ENCODE measurements around the gene SLAMF9.

SLAMF9 gene

GRCh38 chr1:159988006-159988405 lies 34.0 kb upstream of the SLAMF9 start:
- Histone ChIP-seq H3K9ac (ENCODE audit: low read depth in 1 of 2, low read length in 2 of 2) (no peak overlapping the region), H3K4me1 (ENCODE audit: control insufficient read depth in 1 of 2, insufficient read depth in 2 of 2, low read length in 2 of 2) (no peaks in the 10 kb centered on the region), H3K27ac (ENCODE audit: low read depth, low read length) (no peak overlapping the region), H3K36me3 (ENCODE audit: control insufficient read depth in 1 of 2, insufficient read depth in 2 of 2, low read length in 2 of 2) (no peaks in the 10 kb centered on the region), H3K9me3 (ENCODE audit: control insufficient read depth in 1 of 2, low read length in 2 of 2) (no peaks in the 10 kb centered on the region), H3K27me3 (ENCODE audit: control insufficient read depth in 1 of 2, insufficient read depth in 2 of 2, low read length in 2 of 2) (no peaks in the 10 kb centered on the region), H3K4me3 (ENCODE audit: low read depth in 1 of 2, low read length in 2 of 2) (no peak overlapping the region)

- Histone ChIP-seq H3K36me3 (ENCODE audit: control insufficient read depth in 1 of 2, insufficient read depth in 2 of 2, low read length in 2 of 2) (peaks cover 0 to 3% of the 10 kb centered on the region in 2 donors), H3K9me3 (ENCODE audit: control insufficient read depth in 1 of 2, low read length in 2 of 2) (no peaks in the 10 kb centered on the region), H3K27ac (ENCODE audit: low read depth, low read length) (no peak overlapping the region), H3K9ac (ENCODE audit: low read depth in 1 of 2, low read length in 2 of 2) (no peak overlapping the region), H3K27me3 (ENCODE audit: control insufficient read depth in 1 of 2, insufficient read depth in 2 of 2, low read length in 2 of 2) (no peaks in the 10 kb centered on the region), H3K4me3 (ENCODE audit: low read depth in 1 of 2, low read length in 2 of 2) (no peak overlapping the region), H3K4me1 (ENCODE audit: control insufficient read depth in 1 of 2, insufficient read depth in 2 of 2, low read length in 2 of 2) (no peaks in the 10 kb centered on the region)
These were observed 33.1 kb upstream of the SLAMF9 start for GRCh38 chr1:159987186-159987585.

DNA sequence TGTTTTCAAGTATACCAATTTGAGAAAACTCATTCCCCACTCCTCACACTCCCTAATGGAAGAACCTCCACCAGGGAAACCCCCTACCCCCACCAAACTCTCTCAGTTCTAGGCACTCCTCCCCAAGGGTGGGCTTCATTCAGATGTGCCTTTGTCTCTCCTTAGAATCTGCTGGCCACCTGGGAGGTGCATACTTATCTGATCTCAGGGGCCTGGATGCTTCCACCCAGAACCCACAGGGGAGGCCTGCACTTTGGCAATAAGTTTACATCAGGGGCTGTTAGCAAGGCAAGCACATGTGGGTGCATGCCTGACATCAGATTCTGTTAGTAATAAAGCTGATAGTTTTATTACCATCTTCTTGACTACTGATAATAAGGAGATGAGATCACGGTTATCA lies 32.5 kb upstream of the SLAMF9 start:
- Histone ChIP-seq H3K4me1 (ENCODE audit: control insufficient read depth in 1 of 2, insufficient read depth in 2 of 2, low read length in 2 of 2) (no peaks in the 10 kb centered on the region), H3K9ac (ENCODE audit: low read depth in 1 of 2, low read length in 2 of 2) (no peak overlapping the region), H3K4me3 (ENCODE audit: low read depth in 1 of 2, low read length in 2 of 2) (no peak overlapping the region), H3K27ac (ENCODE audit: low read depth, low read length) (no peak overlapping the region), H3K27me3 (ENCODE audit: control insufficient read depth in 1 of 2, insufficient read depth in 2 of 2, low read length in 2 of 2) (no peaks in the 10 kb centered on the region), H3K9me3 (ENCODE audit: control insufficient read depth in 1 of 2, low read length in 2 of 2) (no peaks in the 10 kb centered on the region), H3K36me3 (ENCODE audit: control insufficient read depth in 1 of 2, insufficient read depth in 2 of 2, low read length in 2 of 2) (peaks cover 0 to 9% of the 10 kb centered on the region in 2 donors)

GRCh38 chr1:159986093-159986492 lies 32.1 kb upstream of the SLAMF9 start:
- no peak overlapping the region for H3K4me3 ChIP-seq (ENCODE audit: low read depth in 1 of 2, low read length in 2 of 2)
- no peaks in the 10 kb centered on the region for H3K9me3 ChIP-seq (ENCODE audit: control insufficient read depth in 1 of 2, low read length in 2 of 2)
- no peaks in the 10 kb centered on the region for H3K4me1 ChIP-seq (ENCODE audit: control insufficient read depth in 1 of 2, insufficient read depth in 2 of 2, low read length in 2 of 2)
- peaks cover 0 to 13% of the 10 kb centered on the region in 2 donors for H3K36me3 ChIP-seq (ENCODE audit: control insufficient read depth in 1 of 2, insufficient read depth in 2 of 2, low read length in 2 of 2)
- H3K9ac ChIP-seq (ENCODE audit: low read depth in 1 of 2, low read length in 2 of 2), result no peak overlapping the region
- no peaks in the 10 kb centered on the region for H3K27me3 ChIP-seq (ENCODE audit: control insufficient read depth in 1 of 2, insufficient read depth in 2 of 2, low read length in 2 of 2)
- no peak overlapping the region for H3K27ac ChIP-seq (ENCODE audit: low read depth, low read length)

DNA sequence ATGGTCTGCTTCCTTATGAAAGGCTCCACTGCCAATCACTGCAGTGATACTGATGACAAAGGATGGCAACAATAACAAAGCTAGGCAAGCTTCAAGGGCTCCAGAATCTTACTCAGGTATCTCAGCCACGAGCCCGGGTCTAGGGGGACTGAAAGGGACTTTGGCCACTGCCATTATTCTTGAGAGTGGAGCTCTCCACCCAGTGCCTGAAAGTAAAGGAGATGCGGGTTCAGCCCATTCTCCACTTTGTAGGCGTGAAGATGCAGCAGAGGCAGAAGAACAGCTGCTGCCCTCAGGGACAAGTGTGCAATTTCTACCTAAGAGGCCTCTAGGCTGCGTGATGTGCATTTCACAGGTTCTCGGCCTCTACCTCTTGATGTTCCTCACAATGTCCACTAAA lies 31.4 kb upstream of the SLAMF9 start:
- Histone ChIP-seq H3K9ac (ENCODE audit: low read depth in 1 of 2, low read length in 2 of 2) (no peak overlapping the region), H3K4me3 (ENCODE audit: low read depth in 1 of 2, low read length in 2 of 2) (no peak overlapping the region), H3K27ac (ENCODE audit: low read depth, low read length) (no peak overlapping the region), H3K36me3 (ENCODE audit: control insufficient read depth in 1 of 2, insufficient read depth in 2 of 2, low read length in 2 of 2) (peaks cover 0 to 14% of the 10 kb centered on the region in 2 donors), H3K4me1 (ENCODE audit: control insufficient read depth in 1 of 2, insufficient read depth in 2 of 2, low read length in 2 of 2) (no peaks in the 10 kb centered on the region), H3K27me3 (ENCODE audit: control insufficient read depth in 1 of 2, insufficient read depth in 2 of 2, low read length in 2 of 2) (no peaks in the 10 kb centered on the region), H3K9me3 (ENCODE audit: control insufficient read depth in 1 of 2, low read length in 2 of 2) (no peaks in the 10 kb centered on the region)

DNA sequence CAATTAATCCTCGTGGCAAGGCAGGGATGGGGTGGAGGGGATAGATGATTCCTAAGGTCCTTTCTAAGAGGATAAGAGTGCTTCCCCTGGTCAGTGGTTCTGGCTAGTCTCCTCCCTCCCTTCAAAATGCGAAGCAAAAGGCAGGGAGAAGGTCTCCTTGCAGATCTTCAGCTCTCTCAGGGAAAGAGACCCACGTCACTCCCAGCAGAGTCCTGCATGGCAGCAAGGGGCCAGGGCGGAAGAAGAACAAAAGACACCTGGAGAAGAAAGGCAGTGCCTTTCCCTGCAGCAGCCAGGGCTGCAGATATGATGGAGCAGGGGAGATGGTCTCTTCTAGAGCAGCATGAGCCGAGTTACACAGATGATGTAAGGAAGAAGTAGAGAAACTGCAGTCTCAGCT lies 29.6 kb upstream of the SLAMF9 start:
- peaks cover 0 to 18% of the 10 kb centered on the region in 2 donors for H3K36me3 ChIP-seq (ENCODE audit: control insufficient read depth in 1 of 2, insufficient read depth in 2 of 2, low read length in 2 of 2)
- H3K9ac ChIP-seq (ENCODE audit: low read depth in 1 of 2, low read length in 2 of 2), result no peak overlapping the region
- no peak overlapping the region for H3K4me3 ChIP-seq (ENCODE audit: low read depth in 1 of 2, low read length in 2 of 2)
- H3K9me3 ChIP-seq (ENCODE audit: control insufficient read depth in 1 of 2, low read length in 2 of 2), result no peaks in the 10 kb centered on the region
- H3K27ac ChIP-seq (ENCODE audit: low read depth, low read length), result no peak overlapping the region
- no peaks in the 10 kb centered on the region for H3K27me3 ChIP-seq (ENCODE audit: control insufficient read depth in 1 of 2, insufficient read depth in 2 of 2, low read length in 2 of 2)
- H3K4me1 ChIP-seq (ENCODE audit: control insufficient read depth in 1 of 2, insufficient read depth in 2 of 2, low read length in 2 of 2), result no peaks in the 10 kb centered on the region

DNA sequence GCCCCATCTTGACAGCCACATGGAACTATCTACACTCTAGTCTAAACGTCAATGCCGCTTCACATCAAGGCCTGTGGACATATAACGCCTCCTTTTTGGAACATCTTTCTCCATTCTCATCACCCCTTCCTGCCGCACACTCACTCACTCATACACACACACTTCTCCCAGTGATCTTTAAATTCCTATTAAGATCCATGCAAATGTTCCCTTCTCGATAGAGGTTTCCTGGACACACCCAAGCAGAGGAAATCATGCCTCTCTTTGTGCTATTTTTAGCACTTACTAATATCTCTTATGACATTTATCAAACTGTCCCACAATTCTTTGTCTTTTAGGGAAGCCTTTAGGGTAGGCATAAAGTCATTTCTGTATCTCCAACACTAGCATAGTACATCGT lies 28.2 kb upstream of the SLAMF9 start:
- Histone ChIP-seq H3K4me3 (ENCODE audit: low read depth in 1 of 2, low read length in 2 of 2) (no peak overlapping the region), H3K36me3 (ENCODE audit: control insufficient read depth in 1 of 2, insufficient read depth in 2 of 2, low read length in 2 of 2) (peaks cover 0 to 23% of the 10 kb centered on the region in 2 donors), H3K9ac (ENCODE audit: low read depth in 1 of 2, low read length in 2 of 2) (no peak overlapping the region)

DNA sequence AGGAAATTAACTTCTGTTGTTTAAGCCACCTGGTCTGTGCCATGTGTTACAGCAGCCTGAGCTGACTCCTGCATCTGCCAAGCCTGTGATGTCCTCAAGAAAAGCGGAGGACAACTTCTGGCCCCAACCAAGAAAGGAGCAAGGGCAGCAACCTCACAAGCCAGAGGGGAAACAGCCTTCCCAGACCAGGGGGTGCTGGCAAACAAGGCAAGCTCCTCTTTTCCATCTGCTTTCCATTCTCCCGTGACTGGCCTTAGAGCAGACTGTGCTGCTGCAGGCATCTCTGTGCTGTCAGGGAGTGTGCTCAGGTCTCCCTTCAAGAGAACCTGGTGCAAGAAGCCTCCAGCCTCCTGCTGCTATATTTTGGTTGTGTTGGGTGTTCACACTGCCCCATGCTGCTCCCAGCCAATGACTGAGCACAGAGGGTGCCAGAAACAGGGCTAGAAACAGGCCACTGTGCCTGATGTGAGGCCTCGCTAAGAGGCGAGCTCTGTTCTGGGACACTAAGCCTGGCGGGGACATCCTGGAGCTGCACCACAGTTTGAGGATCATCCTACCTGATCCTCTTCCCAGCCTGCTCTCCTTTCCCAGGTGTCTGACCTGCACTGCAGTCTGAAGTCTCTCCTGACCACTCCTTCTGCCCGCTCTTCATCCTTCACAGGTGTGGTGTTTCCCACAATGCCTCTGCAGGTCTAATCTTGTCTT lies 27.5 kb upstream of the SLAMF9 start:
- no peak overlapping the region for H3K9ac ChIP-seq (ENCODE audit: low read depth in 1 of 2, low read length in 2 of 2)
- H3K27me3 ChIP-seq (ENCODE audit: control insufficient read depth in 1 of 2, insufficient read depth in 2 of 2, low read length in 2 of 2), result no peaks in the 10 kb centered on the region

More for the DNA sequence above, 28.2 kb upstream of the SLAMF9 start:
- no peaks in the 10 kb centered on the region for H3K27me3 ChIP-seq (ENCODE audit: control insufficient read depth in 1 of 2, insufficient read depth in 2 of 2, low read length in 2 of 2)
- H3K9me3 ChIP-seq (ENCODE audit: control insufficient read depth in 1 of 2, low read length in 2 of 2), result no peaks in the 10 kb centered on the region
- no peaks in the 10 kb centered on the region for H3K4me1 ChIP-seq (ENCODE audit: control insufficient read depth in 1 of 2, insufficient read depth in 2 of 2, low read length in 2 of 2)
- H3K27ac ChIP-seq (ENCODE audit: low read depth, low read length), result no peak overlapping the region

DNA sequence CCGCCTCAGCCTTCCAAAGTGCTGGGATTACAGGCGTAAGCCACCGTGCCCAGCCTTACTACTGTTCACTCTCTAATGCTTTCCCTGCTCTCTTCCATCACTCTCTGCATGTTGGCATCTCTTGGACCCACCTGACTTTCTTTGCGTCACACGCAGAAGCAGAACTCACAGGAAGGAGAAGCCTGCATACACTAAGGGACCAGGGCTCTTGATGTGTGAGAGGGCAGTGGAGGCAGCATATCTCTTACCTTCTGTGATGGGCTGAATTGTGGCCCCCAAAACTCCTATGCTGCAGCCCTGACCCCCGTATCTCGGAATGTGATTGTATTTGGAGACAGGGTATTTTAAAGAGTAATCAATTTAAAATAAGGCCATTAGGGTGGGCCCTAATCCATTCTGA lies 26.7 kb upstream of the SLAMF9 start:
- Histone ChIP-seq H3K9ac (ENCODE audit: low read depth in 1 of 2, low read length in 2 of 2) (no peak overlapping the region), H3K27ac (ENCODE audit: low read depth, low read length) (no peak overlapping the region), H3K4me3 (ENCODE audit: low read depth in 1 of 2, low read length in 2 of 2) (no peak overlapping the region), H3K9me3 (ENCODE audit: control insufficient read depth in 1 of 2, low read length in 2 of 2) (no peaks in the 10 kb centered on the region), H3K36me3 (ENCODE audit: control insufficient read depth in 1 of 2, insufficient read depth in 2 of 2, low read length in 2 of 2) (peaks cover 3 to 23% of the 10 kb centered on the region in 2 donors), H3K27me3 (ENCODE audit: control insufficient read depth in 1 of 2, insufficient read depth in 2 of 2, low read length in 2 of 2) (no peaks in the 10 kb centered on the region), H3K4me1 (ENCODE audit: control insufficient read depth in 1 of 2, insufficient read depth in 2 of 2, low read length in 2 of 2) (no peaks in the 10 kb centered on the region)

More for the DNA sequence above, 27.5 kb upstream of the SLAMF9 start:
- Histone ChIP-seq H3K27ac (ENCODE audit: low read depth, low read length) (no peak overlapping the region), H3K36me3 (ENCODE audit: control insufficient read depth in 1 of 2, insufficient read depth in 2 of 2, low read length in 2 of 2) (peaks cover 3 to 23% of the 10 kb centered on the region in 2 donors), H3K4me3 (ENCODE audit: low read depth in 1 of 2, low read length in 2 of 2) (no peak overlapping the region), H3K4me1 (ENCODE audit: control insufficient read depth in 1 of 2, insufficient read depth in 2 of 2, low read length in 2 of 2) (no peaks in the 10 kb centered on the region), H3K9me3 (ENCODE audit: control insufficient read depth in 1 of 2, low read length in 2 of 2) (no peaks in the 10 kb centered on the region)

GRCh38 chr1:159980076-159980475 lies 26.0 kb upstream of the SLAMF9 start:
- Histone ChIP-seq H3K27ac (ENCODE audit: low read depth, low read length) (no peak overlapping the region), H3K4me3 (ENCODE audit: low read depth in 1 of 2, low read length in 2 of 2) (no peak overlapping the region), H3K36me3 (ENCODE audit: control insufficient read depth in 1 of 2, insufficient read depth in 2 of 2, low read length in 2 of 2) (peaks cover 3 to 23% of the 10 kb centered on the region in 2 donors), H3K9ac (ENCODE audit: low read depth in 1 of 2, low read length in 2 of 2) (no peak overlapping the region), H3K27me3 (ENCODE audit: control insufficient read depth in 1 of 2, insufficient read depth in 2 of 2, low read length in 2 of 2) (no peaks in the 10 kb centered on the region), H3K4me1 (ENCODE audit: control insufficient read depth in 1 of 2, insufficient read depth in 2 of 2, low read length in 2 of 2) (no peaks in the 10 kb centered on the region), H3K9me3 (ENCODE audit: control insufficient read depth in 1 of 2, low read length in 2 of 2) (no peaks in the 10 kb centered on the region)
